CD4-positive, alpha-beta T cell (primary cell): ENCODE results near the gene ATP5F1D. TPM values are rescaled to one million over a fixed set of nuclear protein-coding genes. Genes with fewer than 3 reads are reported as not detected.
A peak's percentile ranks its signal among the peaks of the same experiment; 100 is the strongest.

Experiments
- ATAC-seq: fragments of 200-7000 bp; cut with Tn5 transposase; one replicate; pipeline ENCODE4 v1.10.0; 2022; ENCODE audit warnings: mild to moderate bottlenecking; ENCODE audit not compliant: poor library complexity
- CTCF ChIA-PET: fragments of 350-600 bp; sonication (Branson Sonifier 250); formaldehyde crosslinking; loops from one replicate; lab custom pipeline; 2021; ENCODE audit warnings: antibody characterized with exemption, inconsistent platforms; lab: Charles Lee
- POLR2A ChIA-PET: fragments of 350-600 bp; sonication (Branson Sonifier 250); formaldehyde crosslinking; loops from one replicate; lab custom pipeline; 2021; ENCODE audit warnings: antibody characterized with exemption, inconsistent platforms; lab: Charles Lee
- DNase-seq, 14 experiments: peaks; one replicate each; pipeline ENCODE4 v3.0.0-alpha.2; 2013 to 2020; ENCODE audit warnings: mixed read lengths in 2 of 14
- H3K27ac ChIP-seq, 2 donors: one replicate each; pipeline versions ENCODE4 v1.5.1 to v1.7.0; 2013; ENCODE audit warnings: low read length in 2 of 2, low read depth in 1 of 2, mild to moderate bottlenecking in 1 of 2
- H3K27me3 ChIP-seq, 2 experiments: 1 replicate in 1 of 2; 2 replicates in 1 of 2; pipeline versions ENCODE4 v1.6.1 to v1.7.0; 2013; ENCODE audit warnings: low read length in 2 of 2, control low read depth in 1 of 2, mild to moderate bottlenecking in 1 of 2, moderate library complexity in 1 of 2; ENCODE audit not compliant: insufficient read depth in 2 of 2, control insufficient read depth in 1 of 2
- H3K36me3 ChIP-seq: one replicate; pipeline ENCODE4 v1.6.1; 2013; ENCODE audit warnings: low read length, control low read depth; ENCODE audit not compliant: insufficient read depth
- H3K4me1 ChIP-seq: one replicate; pipeline ENCODE4 v1.6.1; 2013; ENCODE audit warnings: low read length, control low read depth; ENCODE audit not compliant: insufficient read depth
- H3K4me3 ChIP-seq: one replicate; pipeline ENCODE4 v1.5.1; 2013; ENCODE audit warnings: mild to moderate bottlenecking, low read length, moderate library complexity
- H3K9me3 ChIP-seq, 2 experiments: 1 replicate in 1 of 2; 2 replicates in 1 of 2; pipeline versions ENCODE4 v1.6.1 to v1.7.0; 2013; ENCODE audit warnings: low read length in 2 of 2, mild to moderate bottlenecking in 2 of 2, control low read depth in 1 of 2, moderate library complexity in 1 of 2; ENCODE audit not compliant: control insufficient read depth in 1 of 2, insufficient read depth in 1 of 2
- H3K27ac Mint-ChIP-seq: one replicate; pipeline ENCODE4 v1.8.0; 2020; ENCODE audit warnings: mixed read lengths
- H3K27me3 Mint-ChIP-seq: one replicate; pipeline ENCODE4 v1.8.0; 2021; ENCODE audit warnings: mixed read lengths
- H3K36me3 Mint-ChIP-seq: one replicate; pipeline ENCODE4 v1.8.0; 2021; ENCODE audit warnings: low read depth, mixed read lengths
- H3K4me1 Mint-ChIP-seq: one replicate; pipeline ENCODE4 v1.8.0; 2021; ENCODE audit warnings: low read depth, mixed read lengths
- H3K4me3 Mint-ChIP-seq: one replicate; pipeline ENCODE4 v1.8.0; 2020; ENCODE audit warnings: mild to moderate bottlenecking, mixed read lengths
- H3K9me3 Mint-ChIP-seq: one replicate; pipeline ENCODE4 v1.8.0; 2020; ENCODE audit warnings: mixed read lengths
- CTCF ChIP-seq: fragments of 200-600 bp; IDR thresholded peaks from one replicate; pipeline ENCODE4 v1.8.0; 2022; ENCODE audit warnings: antibody characterized with exemption, mild to moderate bottlenecking
- intact Hi-C, 2 experiments: fragments of 100-400 bp; cut with DNase I in 1 of 2; cut with micrococcal nuclease in 1 of 2; formaldehyde crosslinking; loops; one replicate each; pipeline versions ENCODE4 v1.15.1 to v1.9.0; 2023 to 2025; cut with DNase I, micrococcal nuclease
- total RNA-seq, 174 experiments: library from RNA in 2 of 174; stranded (reverse) in 2 of 174; gene quantifications; one replicate each; pipeline ENCODE4 v1.2.3 and lab custom pipeline; 2021 to 2026

The ATP5F1D gene
- total RNA-seq, 2 experiments from 2014 or later: 77.6 to 92.6 TPM

- intact Hi-C loops: loop anchor here in 1 of 2 experiments (5.0 kb wide), 1 partner anchor 177 kb away; no protein-coding TSS in a partner anchor
- Histone ChIP-seq H3K4me3 (no peak overlapping the region), H3K27me3 (no peaks in the 10 kb centered on the region), H3K9me3 (no peaks in the 10 kb centered on the region), H3K36me3 (peaks cover 55% of the 10 kb centered on the region), H3K4me1 (peaks cover 79% of the 10 kb centered on the region), H3K27ac (peak overlapping the region; percentile 22 to 87)
- Mint-ChIP-seq H3K27me3 (no peaks in the 10 kb centered on the region), H3K4me3 (peak overlapping the region; percentile 72), H3K4me1 (peaks cover 29% of the 10 kb centered on the region), H3K36me3 (peaks cover 63% of the 10 kb centered on the region), H3K27ac (peak overlapping the region; percentile 71), H3K9me3 (no peaks in the 10 kb centered on the region)
- DNase-seq: no peak
- no peak for TF ChIP-seq CTCF
- CTCF ChIA-PET: interaction anchor here (1.8 kb wide), 1 partner anchor 10 kb away, joined by 19 read pairs; no protein-coding TSS in a partner anchor
- POLR2A ChIA-PET: interaction anchor here (1.8 to 3.7 kb wide), 2 partner anchors 10 to 11 kb away, joined by 23 to 193 read pairs; partner anchors contain the start of gene CIRBP
- ATAC-seq: no peak
Measured at GRCh38 chr19:1254081-1254527, 12.6 kb downstream of the ATP5F1D start.

- Mint-ChIP-seq H3K4me3 (peak overlapping the region; percentile 72), H3K36me3 (peaks cover 65% of the 10 kb centered on the region), H3K27ac (peak overlapping the region; percentile 71), H3K9me3 (no peaks in the 10 kb centered on the region), H3K27me3 (no peaks in the 10 kb centered on the region), H3K4me1 (peaks cover 35% of the 10 kb centered on the region)
- ATAC-seq (no peak), DNase-seq (no peak)
- CTCF ChIA-PET: interaction anchor here (1.1 to 2.4 kb wide), 2 partner anchors 10 to 12 kb away, joined by 3 to 12 read pairs; no protein-coding TSS in a partner anchor
- Histone ChIP-seq H3K9me3 (no peaks in the 10 kb centered on the region), H3K4me1 (peaks cover 85% of the 10 kb centered on the region), H3K27me3 (no peaks in the 10 kb centered on the region), H3K36me3 (peaks cover 55% of the 10 kb centered on the region), H3K4me3 (no peak overlapping the region), H3K27ac (peak overlapping the region; percentile 22 to 87)
- no peak for TF ChIP-seq CTCF
- intact Hi-C loops: loop anchor here in 1 of 2 experiments (5.0 kb wide), 1 partner anchor 177 kb away; no protein-coding TSS in a partner anchor
- POLR2A ChIA-PET: interaction anchor here (3.7 to 7.1 kb wide), 2 partner anchors 10 to 14 kb away, joined by 117 to 193 read pairs; partner anchors contain the start of gene CIRBP
Measured at GRCh38 chr19:1254530-1255185, 13.1 kb downstream of the ATP5F1D start.

DNA sequence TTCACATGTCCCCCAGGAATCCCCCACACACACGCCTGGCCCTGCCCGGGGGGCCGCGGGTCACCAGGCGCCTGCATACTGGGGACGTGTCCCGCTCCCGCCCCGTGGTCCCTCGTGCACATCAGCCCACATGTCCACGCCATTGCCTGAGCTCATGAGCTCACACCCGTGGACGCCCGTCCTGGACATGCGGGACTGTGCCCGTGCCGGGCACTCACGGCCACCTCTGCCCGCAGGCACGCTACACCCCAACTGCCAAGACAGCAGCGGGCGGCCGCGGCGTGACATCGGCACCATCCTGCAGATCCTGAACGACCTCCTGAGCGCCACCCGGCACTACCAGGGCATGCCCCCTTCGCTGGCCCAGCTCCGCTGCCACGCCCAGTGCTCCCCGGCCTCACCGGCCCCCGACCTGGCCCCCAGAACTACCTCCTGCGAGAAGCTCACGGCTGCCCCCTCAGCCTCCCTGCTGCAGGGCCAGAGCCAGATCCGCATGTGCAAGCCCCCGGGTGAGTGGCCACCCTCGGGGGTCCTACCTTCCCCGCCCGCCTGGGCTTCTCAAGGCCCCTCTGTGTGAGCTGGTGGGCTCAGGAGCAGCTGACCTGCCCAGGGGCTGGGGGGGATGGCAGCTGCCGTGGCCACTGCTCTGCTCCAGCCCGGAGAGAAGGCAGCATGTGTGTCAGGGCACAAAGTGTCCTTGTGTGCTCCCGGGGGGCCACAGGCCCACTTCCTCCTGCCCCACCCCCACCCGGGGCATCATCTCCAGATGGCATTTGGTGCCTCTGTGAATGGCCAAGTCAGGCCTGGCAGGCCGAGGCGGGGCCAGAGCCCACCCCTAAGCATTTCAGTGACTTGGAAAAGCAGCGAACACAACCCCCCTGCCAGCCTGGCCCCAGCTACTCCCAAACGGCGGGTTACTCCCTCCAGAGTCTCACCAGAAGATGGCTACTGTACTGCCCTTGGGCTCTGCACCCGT lies 13.9 kb downstream of the ATP5F1D start:
- no peak for ATAC-seq
- Histone ChIP-seq H3K27ac (peak overlapping the region in 1 of 2 donors; percentile 35), H3K4me3 (no peak overlapping the region), H3K36me3 (peaks cover 55% of the 10 kb centered on the region), H3K4me1 (peaks cover 93% of the 10 kb centered on the region), H3K9me3 (no peaks in the 10 kb centered on the region), H3K27me3 (no peaks in the 10 kb centered on the region)
- ChIA-PET POLR2A (interaction anchor here (7.1 kb wide), 1 partner anchor 14 kb away, joined by 117 read pairs; the partner anchor contains the start of gene CIRBP), CTCF (interaction anchor here (1.1 to 2.4 kb wide), 2 partner anchors 11 kb away, joined by 3 to 12 read pairs; no protein-coding TSS in a partner anchor)
- Mint-ChIP-seq H3K9me3 (no peaks in the 10 kb centered on the region), H3K27ac (peak overlapping the region; percentile 71), H3K36me3 (peaks cover 66% of the 10 kb centered on the region), H3K4me3 (peak overlapping the region; percentile 72), H3K4me1 (peaks cover 39% of the 10 kb centered on the region), H3K27me3 (no peaks in the 10 kb centered on the region)
- no peak for TF ChIP-seq CTCF
- no peak for DNase-seq
- intact Hi-C loops: no loop called here
